GM10847 (cell line): ENCODE results near the gene TMPRSS4.

Experiments
- POLR2A ChIP-seq: IDR thresholded peaks from 2 replicates; pipeline ENCODE4 v1.6.1; 2011; ENCODE audit not compliant: insufficient read length; ENCODE audit errors: extremely low read depth

TMPRSS4 gene

GRCh38 chr11:118111744-118112035, 34.8 kb downstream of the TMPRSS4 start:
- no peak for TF ChIP-seq POLR2A

GRCh38 chr11:118112711-118113430, 36.0 kb downstream of the TMPRSS4 start:
- TF ChIP-seq POLR2A = no peak

- TF ChIP-seq POLR2A = no peak
These were observed 37.4 kb downstream of the TMPRSS4 start for GRCh38 chr11:118114266-118114665.

GRCh38 chr11:118115048-118115447, 38.2 kb downstream of the TMPRSS4 start:
- no peak for TF ChIP-seq POLR2A

- no peak for TF ChIP-seq POLR2A
These were observed 41.1 kb downstream of the TMPRSS4 start for GRCh38 chr11:118117790-118118601.

GRCh38 chr11:118120793-118121192, 43.9 kb downstream of the TMPRSS4 start:
- no peak for TF ChIP-seq POLR2A

- TF ChIP-seq POLR2A = no peak
These were observed 48.2 kb downstream of the TMPRSS4 start for GRCh38 chr11:118124929-118125535.

- TF ChIP-seq POLR2A = no peak
These were observed 49.4 kb downstream of the TMPRSS4 start for GRCh38 chr11:118126082-118126838.

GRCh38 chr11:118128310-118128709, 51.4 kb downstream of the TMPRSS4 start:
- TF ChIP-seq POLR2A = no peak

- TF ChIP-seq POLR2A = no peak
These were observed 52.0 kb downstream of the TMPRSS4 start for GRCh38 chr11:118128721-118129470.

- TF ChIP-seq POLR2A = no peak
These were observed 52.7 kb downstream of the TMPRSS4 start for GRCh38 chr11:118129471-118130172.

GRCh38 chr11:118132385-118133151, 55.7 kb downstream of the TMPRSS4 start:
- no peak for TF ChIP-seq POLR2A

- TF ChIP-seq POLR2A = no peak
These were observed 56.9 kb downstream of the TMPRSS4 start for GRCh38 chr11:118133816-118134215.
